NK-92 (cell line): Measurements from ENCODE around the gene ATP1B3.
"Not testable (repeated sequence)": the region's sequence is repeated elsewhere in the genome, so short reads cannot be mapped to it uniquely, and the experiment has no call there.

ENCODE experiments used
- DNase-seq: peaks from one replicate; lab custom pipeline; 2025; ENCODE audit not compliant: unreplicated experiment; lab: John Stamatoyannopoulos, UW

The ATP1B3 gene

GRCh38 chr3:141860086-141860669 lies 16.3 kb upstream of the ATP1B3 start:
- DNase-seq = no peak

- no peak for DNase-seq
These were observed 15.5 kb upstream of the ATP1B3 start for GRCh38 chr3:141860766-141861513.

- DNase-seq = no peak
These were observed 14.1 kb upstream of the ATP1B3 start for GRCh38 chr3:141862279-141862816.

- DNase-seq = no peak
These were observed 13.0 kb upstream of the ATP1B3 start for GRCh38 chr3:141863491-141863890.

- DNase-seq = no peak
These were observed 12.0 kb upstream of the ATP1B3 start for GRCh38 chr3:141864281-141864970.

GRCh38 chr3:141865101-141865500 lies 11.3 kb upstream of the ATP1B3 start:
- DNase-seq = no peak

- no peak for DNase-seq
These were observed 6.3 kb upstream of the ATP1B3 start for GRCh38 chr3:141870091-141870687.

- no peak for DNase-seq
These were observed 1.0 kb upstream of the ATP1B3 start for GRCh38 chr3:141875374-141875892.

- DNase-seq = no peak
These were observed 506 bp upstream of the ATP1B3 start for GRCh38 chr3:141875893-141876380.

- DNase-seq = no peak
These were observed 613 bp downstream of the ATP1B3 start for GRCh38 chr3:141876891-141877621.

GRCh38 chr3:141877911-141878310 lies 1.5 kb downstream of the ATP1B3 start:
- no peak for DNase-seq

- DNase-seq = no peak
These were observed 1.9 kb downstream of the ATP1B3 start for GRCh38 chr3:141878326-141878725.

GRCh38 chr3:141878817-141879216 lies 2.4 kb downstream of the ATP1B3 start:
- DNase-seq = no peak

- no peak for DNase-seq
These were observed 5.3 kb downstream of the ATP1B3 start for GRCh38 chr3:141881702-141882101.

- DNase-seq = no peak
These were observed 10.6 kb downstream of the ATP1B3 start for GRCh38 chr3:141887051-141887450.

- DNase-seq = not testable (repeated sequence)
These were observed 12.1 kb downstream of the ATP1B3 start for GRCh38 chr3:141888548-141888947.

- DNase-seq = no peak
These were observed 18.2 kb downstream of the ATP1B3 start for GRCh38 chr3:141894524-141895176.

GRCh38 chr3:141895731-141896130 lies 19.3 kb downstream of the ATP1B3 start:
- DNase-seq = no peak

- no peak for DNase-seq
These were observed 22.5 kb downstream of the ATP1B3 start for GRCh38 chr3:141898908-141899307.

GRCh38 chr3:141900343-141900742 lies 23.9 kb downstream of the ATP1B3 start:
- no peak for DNase-seq
